Gastroesophageal sphincter (tissue), 4 donors: Measurements from ENCODE around the gene IPO13. TPM values are rescaled to one million over a fixed set of nuclear protein-coding genes. Genes with fewer than 3 reads are reported as not detected.

Experiments
- ATAC-seq: fragments of 150-250 bp; one replicate; pipeline ENCODE4 v1.9.1; 2016; ENCODE audit warnings: mild to moderate bottlenecking, moderate library complexity
- H3K27ac ChIP-seq, 4 donors: fragments of 200-600 bp; sonication (generic) in 3 of 4; 1 replicate in 3 of 4; 2 replicates in 1 of 4; pipeline ENCODE4 v1.5.1; 2016 to 2019
- H3K27me3 ChIP-seq: fragments of 200-600 bp; sonication (generic); one replicate; pipeline ENCODE4 v1.5.1; 2019
- H3K36me3 ChIP-seq, 2 donors: fragments of 200-600 bp; sonication (generic); one replicate each; pipeline ENCODE4 v1.5.1; 2019; ENCODE audit warnings: control low read depth in 1 of 2
- H3K4me1 ChIP-seq, 3 donors: fragments of 200-600 bp; sonication (generic); 1 replicate in 2 of 3; 2 replicates in 1 of 3; pipeline ENCODE4 v1.5.1; 2016 to 2019; ENCODE audit warnings: control low read depth in 2 of 3
- H3K4me3 ChIP-seq, 2 donors: fragments of 200-600 bp; sonication (generic); one replicate each; pipeline ENCODE4 v1.5.1; 2019; ENCODE audit warnings: mild to moderate bottlenecking in 1 of 2, moderate library complexity in 1 of 2
- H3K9me3 ChIP-seq, 3 donors: fragments of 200-600 bp; sonication (generic); one replicate each; pipeline ENCODE4 v1.5.1; 2017 to 2019; ENCODE audit warnings: control low read depth in 2 of 3
- EP300 ChIP-seq: sonication (generic); formaldehyde crosslinking; IDR thresholded peaks from one replicate; pipeline ENCODE4 v1.6.1; 2017; ENCODE audit warnings: antibody characterized with exemption, mild to moderate bottlenecking
- POLR2A ChIP-seq, 2 donors: fragments of 450-650 bp; IDR thresholded peaks; one replicate each; pipeline ENCODE4 v1.6.1; 2017; ENCODE audit warnings: antibody characterized with exemption in 2 of 2, mild to moderate bottlenecking in 2 of 2, moderate library complexity in 1 of 2
- POLR2AphosphoS5 ChIP-seq: sonication (generic); formaldehyde crosslinking; IDR thresholded peaks from one replicate; pipeline ENCODE4 v1.6.1; 2017; ENCODE audit warnings: antibody characterized with exemption
- WGBS, 2 donors: methylation state at CpG; one replicate each; pipeline ENCODE4 v1.1.5; 2018; ENCODE audit warnings: low coverage in 1 of 2; 5-methylcytosine and 5-hydroxymethylcytosine counted together
- total RNA-seq, 4 donors: library from RNA; depleted of rRNA; stranded (reverse); fragments of >200 nt; gene quantifications; one replicate each; pipeline ENCODE4 v1.1.0, GENCODE V29; 2016
- TF ChIP-seq, protein P1 (sequence below), 4 experiments: fragments of 200-600 bp in 2 of 4; fragments of 450-650 bp in 2 of 4; sonication (generic) in 1 of 4; IDR thresholded peaks; one replicate each; pipeline ENCODE4 v1.5.1; 2017 to 2019; ENCODE audit warnings: antibody characterized with exemption in 4 of 4, mild to moderate bottlenecking in 2 of 4, moderate library complexity in 2 of 4

The IPO13 gene
- total RNA-seq, 4 donors from 2014 or later, result 21.8 to 44.5 (median 24.2) TPM

DNA sequence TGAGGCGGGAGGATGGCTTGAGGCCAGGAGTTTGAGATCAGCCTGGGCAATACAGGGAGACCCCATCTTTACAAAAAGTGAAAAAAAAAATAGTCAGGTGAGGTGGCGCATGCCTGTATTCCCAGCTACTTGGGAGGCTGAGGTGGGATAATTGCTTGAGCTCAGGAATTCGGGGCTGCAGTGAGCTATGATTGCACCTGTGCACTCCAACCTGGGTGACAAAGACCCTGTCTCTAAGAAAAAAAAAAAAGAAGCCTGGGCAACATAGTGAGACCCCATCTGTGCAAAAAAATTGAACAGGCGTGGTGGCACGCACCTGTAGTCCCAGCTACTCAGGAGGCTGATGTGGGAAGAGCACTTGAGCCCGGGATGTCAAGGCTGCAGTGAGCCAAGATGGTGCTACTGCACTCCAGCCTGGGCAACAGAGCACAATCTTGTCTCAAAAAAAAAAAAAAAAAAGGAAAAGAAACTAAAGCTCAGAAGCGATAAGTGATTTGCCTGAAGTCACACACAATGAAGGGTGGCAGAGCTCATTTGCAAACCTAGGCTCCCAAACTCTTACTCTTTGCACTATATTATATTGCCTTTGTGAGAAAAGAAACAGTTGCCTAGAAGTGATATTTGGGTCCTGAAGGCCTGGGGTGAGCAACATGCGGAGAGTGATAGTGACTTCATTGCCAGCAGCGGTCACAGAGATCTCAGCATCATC is 46.6 kb downstream of the IPO13 start:
- Histone ChIP-seq H3K36me3 (no peaks in the 10 kb centered on the region), H3K4me3 (no peak overlapping the region), H3K27ac (no peak overlapping the region), H3K27me3 (no peaks in the 10 kb centered on the region), H3K4me1 (peaks cover 0 to 33% (median 7%) of the 10 kb centered on the region in 3 donors), H3K9me3 (no peaks in the 10 kb centered on the region)
- ATAC-seq, result no peak
- TF ChIP-seq POLR2AphosphoS5 (no peak), EP300 (no peak)
- 83 to 88% methylated on average over 4 to 6 of the region's 9 CpGs for WGBS, 2 donors

DNA sequence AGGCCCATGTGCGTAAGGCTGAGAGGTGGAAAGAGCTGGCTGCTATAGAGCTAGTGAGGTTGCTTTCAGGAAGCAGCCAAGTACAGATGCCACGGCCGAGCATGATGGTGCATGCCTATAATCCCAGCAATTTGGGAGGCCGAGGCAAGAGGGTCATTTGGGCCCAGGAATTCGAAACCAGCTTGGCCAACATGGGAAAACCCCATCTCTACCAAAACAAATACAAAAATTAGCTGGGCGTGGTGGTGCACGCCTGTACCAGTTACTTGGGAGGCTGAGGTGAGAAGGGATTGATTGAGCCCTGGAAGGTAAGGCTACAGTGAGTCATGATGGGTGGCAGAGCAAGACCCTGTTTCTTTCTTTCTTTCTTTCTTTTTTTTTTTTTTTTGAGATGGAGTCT is 47.3 kb downstream of the IPO13 start:
- Histone ChIP-seq H3K4me1 (peaks cover 0 to 33% (median 7%) of the 10 kb centered on the region in 3 donors), H3K9me3 (no peaks in the 10 kb centered on the region), H3K27me3 (no peaks in the 10 kb centered on the region), H3K36me3 (no peaks in the 10 kb centered on the region), H3K27ac (no peak overlapping the region), H3K4me3 (no peak overlapping the region)
- 80 to 92% methylated on average over 6 to 7 of the region's 7 CpGs for WGBS, 2 donors
- ATAC-seq, result no peak
- TF ChIP-seq POLR2A (IDR thresholded peaks at IDR 0.05) (no peak), EP300 (no peak), POLR2AphosphoS5 (no peak)
- TF ChIP-seq, protein P1, sequence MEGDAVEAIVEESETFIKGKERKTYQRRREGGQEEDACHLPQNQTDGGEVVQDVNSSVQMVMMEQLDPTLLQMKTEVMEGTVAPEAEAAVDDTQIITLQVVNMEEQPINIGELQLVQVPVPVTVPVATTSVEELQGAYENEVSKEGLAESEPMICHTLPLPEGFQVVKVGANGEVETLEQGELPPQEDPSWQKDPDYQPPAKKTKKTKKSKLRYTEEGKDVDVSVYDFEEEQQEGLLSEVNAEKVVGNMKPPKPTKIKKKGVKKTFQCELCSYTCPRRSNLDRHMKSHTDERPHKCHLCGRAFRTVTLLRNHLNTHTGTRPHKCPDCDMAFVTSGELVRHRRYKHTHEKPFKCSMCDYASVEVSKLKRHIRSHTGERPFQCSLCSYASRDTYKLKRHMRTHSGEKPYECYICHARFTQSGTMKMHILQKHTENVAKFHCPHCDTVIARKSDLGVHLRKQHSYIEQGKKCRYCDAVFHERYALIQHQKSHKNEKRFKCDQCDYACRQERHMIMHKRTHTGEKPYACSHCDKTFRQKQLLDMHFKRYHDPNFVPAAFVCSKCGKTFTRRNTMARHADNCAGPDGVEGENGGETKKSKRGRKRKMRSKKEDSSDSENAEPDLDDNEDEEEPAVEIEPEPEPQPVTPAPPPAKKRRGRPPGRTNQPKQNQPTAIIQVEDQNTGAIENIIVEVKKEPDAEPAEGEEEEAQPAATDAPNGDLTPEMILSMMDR (IDR thresholded peaks at IDR 0.05), result no peak

DNA sequence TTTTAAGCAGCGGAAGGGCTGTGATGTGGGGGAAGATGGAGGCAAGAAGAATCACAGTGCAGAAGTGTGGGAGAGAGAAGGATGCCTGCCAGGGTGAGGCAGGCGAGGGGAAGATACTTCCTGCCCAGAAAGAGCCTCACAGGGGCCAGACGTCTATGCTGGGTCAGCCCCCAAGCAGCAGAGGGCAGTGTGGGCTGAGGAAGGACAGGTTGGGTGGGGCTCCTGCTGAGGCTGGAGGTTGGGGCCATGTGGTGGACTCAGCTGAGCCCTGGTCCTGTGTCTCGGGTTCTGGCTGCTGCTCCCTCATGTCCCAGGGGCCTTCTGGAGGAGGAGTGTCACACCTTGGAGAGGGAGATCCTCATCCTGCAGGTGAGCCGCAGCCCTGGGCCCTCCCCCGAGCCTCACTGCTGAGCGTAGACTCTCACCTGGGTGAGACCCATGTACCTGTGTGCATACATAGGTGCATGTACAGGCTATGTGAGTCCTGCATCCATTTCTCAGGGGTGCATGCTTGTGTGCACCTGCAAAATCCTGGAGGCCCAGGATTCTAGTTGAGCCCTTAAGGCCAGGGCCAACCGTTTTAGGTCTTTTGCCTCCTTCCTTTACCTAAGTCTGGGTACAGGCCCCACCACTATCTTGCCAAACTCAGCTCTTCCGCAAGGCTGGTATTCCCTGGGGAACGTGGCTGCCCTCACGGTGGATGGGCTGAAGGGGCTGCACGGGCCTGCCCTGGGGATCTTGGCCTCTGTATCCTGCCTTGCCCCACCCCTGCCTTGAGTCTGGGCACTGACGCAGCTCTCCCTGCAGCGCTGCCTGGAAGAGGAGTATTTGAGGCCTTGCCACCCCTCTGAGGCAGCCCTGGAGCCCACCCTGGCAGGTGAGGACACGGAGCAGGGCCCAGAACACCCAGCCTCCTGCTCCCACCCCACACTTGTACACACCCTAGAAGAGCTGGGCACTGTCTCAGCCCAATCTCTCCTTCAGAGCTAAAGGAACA is 48.3 kb downstream of the IPO13 start:
- TF ChIP-seq, protein P1 (IDR thresholded peaks at IDR 0.05), result peak in 1 of 4 experiments; percentile 17
- TF ChIP-seq POLR2A (IDR thresholded peaks at IDR 0.05) (no peak), EP300 (no peak), POLR2AphosphoS5 (no peak)
- peaks cover 0 to 9% of the 10 kb centered on the region in 2 donors for H3K36me3 ChIP-seq
- H3K27ac ChIP-seq, result no peak overlapping the region
- no peaks in the 10 kb centered on the region for H3K9me3 ChIP-seq
- no peak overlapping the region for H3K4me3 ChIP-seq
- 42 to 60% methylated on average over 1 to 4 of the region's 15 CpGs for WGBS, 2 donors
- H3K27me3 ChIP-seq, result no peaks in the 10 kb centered on the region
- H3K4me1 ChIP-seq, result peaks cover 0 to 33% (median 7%) of the 10 kb centered on the region in 3 donors
- ATAC-seq, result no peak

DNA sequence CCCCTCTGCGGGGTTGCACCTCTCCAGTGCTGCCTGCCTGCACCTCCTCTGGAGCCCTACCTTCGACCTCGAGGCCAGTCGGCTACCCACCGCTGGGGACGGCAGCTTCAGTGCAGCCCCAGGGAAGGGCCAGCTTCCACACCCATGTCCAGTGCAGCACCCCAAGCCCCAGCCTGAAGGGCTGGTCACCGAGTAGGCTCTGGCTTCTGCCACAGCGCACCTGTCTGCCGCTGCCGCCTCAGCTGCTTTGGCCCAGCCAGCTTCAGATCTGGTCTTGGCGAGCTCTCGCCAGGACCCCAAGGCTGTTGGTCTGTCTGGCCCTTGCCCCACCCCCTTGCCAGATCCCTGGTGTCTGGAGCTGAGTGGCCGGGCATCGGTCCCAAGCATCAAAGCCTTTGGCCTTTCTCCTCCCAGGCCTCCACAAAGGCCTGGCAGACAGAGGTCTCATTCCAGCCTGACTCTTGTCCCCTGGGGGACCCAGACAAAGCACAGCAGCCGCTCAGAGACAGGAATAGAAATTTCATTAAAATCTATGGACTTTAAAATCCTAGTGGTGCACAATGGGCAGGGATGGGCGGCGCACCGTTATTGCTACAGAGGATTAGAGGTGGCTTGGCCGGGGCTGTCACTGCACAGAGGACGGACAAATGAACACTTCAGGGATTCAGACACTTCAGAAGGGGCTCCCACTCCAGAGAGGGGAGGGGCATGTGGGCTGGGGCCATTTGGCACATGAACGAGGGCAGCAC is 49.4 kb downstream of the IPO13 start:
- Histone ChIP-seq H3K27me3 (no peaks in the 10 kb centered on the region), H3K4me3 (no peak overlapping the region), H3K27ac (no peak overlapping the region), H3K36me3 (peaks cover 0 to 19% of the 10 kb centered on the region in 2 donors), H3K9me3 (no peaks in the 10 kb centered on the region), H3K4me1 (peaks cover 0 to 23% (median 0%) of the 10 kb centered on the region in 3 donors)
- no peak for ATAC-seq
- WGBS, 2 donors, result 90 to 91% methylated on average over 2 to 4 of the region's 21 CpGs
- TF ChIP-seq POLR2A (IDR thresholded peaks at IDR 0.05), result no peak
- no peak for TF ChIP-seq POLR2AphosphoS5
- TF ChIP-seq EP300, result no peak
- TF ChIP-seq, protein P1 (IDR thresholded peaks at IDR 0.05), result no peak

DNA sequence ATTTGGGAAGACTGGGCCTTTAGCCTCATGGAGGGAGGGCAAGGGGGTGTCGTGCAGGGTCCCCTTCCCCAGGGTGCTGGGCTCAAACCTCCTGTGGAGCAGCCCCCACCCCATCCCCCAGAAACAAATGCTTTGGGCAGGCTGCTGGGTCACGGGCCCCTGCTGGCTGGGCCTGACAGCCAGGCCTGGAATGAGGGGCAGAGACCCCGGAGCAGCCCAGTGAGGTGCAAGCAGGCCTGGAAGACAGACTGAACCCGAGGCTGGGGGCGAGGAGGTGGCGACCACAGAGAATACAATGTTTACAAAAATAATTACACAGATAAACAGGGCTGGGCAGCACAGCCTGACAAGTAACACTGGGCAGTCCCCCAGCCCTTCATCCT is 50.0 kb downstream of the IPO13 start:
- H3K36me3 ChIP-seq, result peaks cover 0 to 25% of the 10 kb centered on the region in 2 donors
- no CpG with 5 or more reads among the region's 6 CpGs for WGBS, 2 donors
- H3K27ac ChIP-seq, result no peak overlapping the region
- no peaks in the 10 kb centered on the region for H3K27me3 ChIP-seq
- TF ChIP-seq POLR2A (IDR thresholded peaks at IDR 0.05), result no peak
- TF ChIP-seq EP300, result no peak
- TF ChIP-seq POLR2AphosphoS5, result no peak
- TF ChIP-seq, protein P1 (IDR thresholded peaks at IDR 0.05), result no peak
- H3K4me3 ChIP-seq, result no peak overlapping the region
- H3K9me3 ChIP-seq, result no peaks in the 10 kb centered on the region
- peaks cover 0 to 22% (median 0%) of the 10 kb centered on the region in 3 donors for H3K4me1 ChIP-seq
- ATAC-seq, result no peak
